Activated naive CD8-positive, alpha-beta T cell treated with anti-CD3 and anti-CD28 coated beads, Interleukin-2, amount 10 ng/mL, durations not matched to agents 7 days and 5 days (primary cell): ENCODE results near the gene CDH4. TPM values are rescaled to one million over a fixed set of nuclear protein-coding genes. Genes with fewer than 3 reads are reported as not detected.

Experiments used
- ATAC-seq: fragments of 150-1000 bp; cut with Tn5 transposase; one replicate; pipeline ENCODE4 v1.10.0; 2021; ENCODE audit warnings: low read depth, moderate library complexity
- POLR2A ChIA-PET: fragments of 350-600 bp; sonication (Branson Sonifier 250); formaldehyde crosslinking; loops from one replicate; lab custom pipeline; 2021; ENCODE audit warnings: antibody characterized with exemption; lab: Charles Lee
- DNase-seq: peaks from one replicate; pipeline ENCODE4 v3.0.0; 2021
- H3K27ac Mint-ChIP-seq: one replicate; pipeline ENCODE4 v1.8.0; 2022; ENCODE audit warnings: mild to moderate bottlenecking, mixed read lengths
- H3K27me3 Mint-ChIP-seq: one replicate; pipeline ENCODE4 v1.8.0; 2022; ENCODE audit warnings: mild to moderate bottlenecking, moderate library complexity, mixed read lengths
- H3K36me3 Mint-ChIP-seq: one replicate; pipeline ENCODE4 v1.8.0; 2021; ENCODE audit warnings: mild to moderate bottlenecking, mixed read lengths
- H3K4me1 Mint-ChIP-seq: one replicate; pipeline ENCODE4 v1.8.0; 2021; ENCODE audit warnings: mixed read lengths
- H3K4me3 Mint-ChIP-seq: one replicate; pipeline ENCODE4 v1.8.0; 2022; ENCODE audit warnings: mild to moderate bottlenecking, moderate library complexity, mixed read lengths
- H3K9me3 Mint-ChIP-seq: one replicate; pipeline ENCODE4 v1.8.0; 2021; ENCODE audit warnings: mixed read lengths
- total RNA-seq, 2 experiments: library from RNA; stranded (reverse); gene quantifications; one replicate each; pipeline ENCODE4 v1.2.3, GENCODE V29; 2021

CDH4 gene
- total RNA-seq, 2 experiments from 2014 or later, result 0.14 to 0.20 TPM

GRCh38 chr20:61665528-61666470 lies 413.7 kb downstream of the CDH4 start:
- DNase-seq, result no peak
- Mint-ChIP-seq H3K27ac (no peak overlapping the region), H3K27me3 (no peaks in the 10 kb centered on the region), H3K4me3 (no peak overlapping the region), H3K36me3 (no peaks in the 10 kb centered on the region), H3K9me3 (no peaks in the 10 kb centered on the region), H3K4me1 (no peaks in the 10 kb centered on the region)
- no peak for ATAC-seq
- POLR2A ChIA-PET, result no interaction called here

DNA sequence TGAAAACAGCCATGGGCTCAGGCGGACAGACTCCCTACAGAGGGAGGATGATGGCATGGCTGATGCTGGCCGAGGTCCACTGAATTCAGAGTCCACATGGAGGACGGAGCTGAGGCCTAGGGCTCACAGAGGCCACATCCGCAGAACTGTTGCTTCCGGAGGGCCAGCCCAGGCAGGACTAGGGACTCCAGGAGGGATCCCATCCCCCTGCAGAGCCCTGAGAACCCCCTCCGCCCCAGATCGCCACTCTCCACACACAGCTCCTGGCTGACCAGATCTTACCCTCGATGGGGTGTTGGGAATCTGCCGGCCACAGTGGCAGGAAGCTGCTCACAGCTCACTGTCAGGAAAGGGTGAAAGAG lies 414.4 kb downstream of the CDH4 start:
- POLR2A ChIA-PET, result no interaction called here
- DNase-seq (no peak), ATAC-seq (no peak)
- no peaks in the 10 kb centered on the region for H3K36me3 Mint-ChIP-seq
- H3K4me1 Mint-ChIP-seq, result no peaks in the 10 kb centered on the region
- H3K27me3 Mint-ChIP-seq, result no peaks in the 10 kb centered on the region
- H3K4me3 Mint-ChIP-seq, result no peak overlapping the region
- H3K9me3 Mint-ChIP-seq, result no peaks in the 10 kb centered on the region
- no peak overlapping the region for H3K27ac Mint-ChIP-seq

GRCh38 chr20:61667056-61667792 lies 415.2 kb downstream of the CDH4 start:
- peaks cover 1% of the 10 kb centered on the region for H3K9me3 Mint-ChIP-seq
- H3K4me1 Mint-ChIP-seq, result no peaks in the 10 kb centered on the region
- POLR2A ChIA-PET, result no interaction called here

DNA sequence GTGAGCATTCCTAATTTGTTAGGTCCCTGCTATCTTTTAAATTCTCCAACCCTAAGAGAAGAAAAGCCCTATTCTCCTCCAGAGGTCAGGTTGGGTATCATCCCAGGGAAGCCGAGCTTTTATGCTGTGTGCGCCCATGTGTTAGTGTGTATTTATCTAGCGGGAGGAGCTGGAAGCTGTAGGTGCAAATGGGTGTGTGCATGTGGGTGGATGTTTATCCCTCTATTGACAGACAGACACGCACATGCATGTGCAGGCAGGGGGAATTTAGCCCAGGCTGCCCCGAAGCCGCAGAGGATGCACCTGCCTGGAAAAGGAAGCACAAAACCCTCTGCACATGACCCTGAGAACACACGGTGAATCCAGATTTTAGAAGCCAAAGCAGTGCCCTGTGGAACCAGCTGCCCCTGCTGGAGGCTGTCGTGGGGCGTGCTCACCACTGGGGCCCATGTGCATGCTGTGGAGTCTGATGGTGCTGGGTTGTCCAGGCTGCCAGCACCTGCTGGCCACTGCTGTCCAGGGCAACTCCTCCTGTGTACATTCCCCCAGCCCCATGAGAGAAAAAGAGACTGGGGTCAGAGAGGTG lies 416.1 kb downstream of the CDH4 start:
- POLR2A ChIA-PET, result no interaction called here
- no peaks in the 10 kb centered on the region for H3K36me3 Mint-ChIP-seq
- DNase-seq (no peak), ATAC-seq (no peak)
- H3K4me3 Mint-ChIP-seq, result no peak overlapping the region
- H3K27me3 Mint-ChIP-seq, result no peaks in the 10 kb centered on the region
- H3K9me3 Mint-ChIP-seq, result peaks cover 1% of the 10 kb centered on the region
- H3K27ac Mint-ChIP-seq, result no peak overlapping the region
- no peaks in the 10 kb centered on the region for H3K4me1 Mint-ChIP-seq

More at GRCh38 chr20:61667056-61667792, 415.2 kb downstream of the CDH4 start:
- Mint-ChIP-seq H3K27me3 (no peaks in the 10 kb centered on the region), H3K36me3 (no peaks in the 10 kb centered on the region), H3K4me3 (no peak overlapping the region), H3K27ac (no peak overlapping the region)
- DNase-seq, result no peak
- ATAC-seq, result no peak

DNA sequence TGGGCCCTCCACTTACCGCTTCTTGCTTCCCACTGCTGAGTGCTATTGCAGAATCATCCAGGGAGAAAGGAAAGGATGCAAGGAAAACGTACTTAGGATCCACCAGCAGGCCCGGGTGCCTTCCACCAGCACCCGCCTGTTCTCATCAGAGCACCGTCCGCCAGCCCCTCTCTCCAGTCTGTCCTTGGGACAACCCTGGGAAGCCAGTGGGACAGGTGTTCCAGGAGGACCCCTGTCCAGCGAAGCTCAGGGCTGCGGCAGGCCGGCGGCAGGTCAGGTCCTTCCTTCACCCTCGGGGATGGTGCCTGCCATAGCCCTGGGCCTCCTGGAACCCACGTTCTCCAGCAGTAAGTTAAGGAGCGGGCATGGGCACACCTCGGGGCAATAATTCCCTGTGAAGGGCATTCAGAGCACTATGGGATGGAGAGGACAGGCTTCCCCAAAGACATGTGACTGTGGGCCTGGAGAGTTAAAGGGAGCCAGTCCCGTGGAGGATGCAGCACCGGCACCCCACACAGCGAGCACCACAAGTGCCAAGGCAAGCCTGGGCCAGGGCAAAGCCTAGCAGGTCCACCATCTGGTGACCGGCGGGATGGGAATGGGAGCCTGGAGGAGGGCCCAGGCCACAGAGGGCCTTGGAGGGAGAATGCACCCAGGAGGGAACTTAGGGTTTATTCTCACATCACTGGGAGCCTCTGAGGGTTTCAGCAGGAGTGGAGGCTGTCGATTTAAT lies 416.9 kb downstream of the CDH4 start:
- POLR2A ChIA-PET, result no interaction called here
- H3K27ac Mint-ChIP-seq, result no peak overlapping the region
- peaks cover 1% of the 10 kb centered on the region for H3K9me3 Mint-ChIP-seq
- H3K4me1 Mint-ChIP-seq, result no peaks in the 10 kb centered on the region
- no peak overlapping the region for H3K4me3 Mint-ChIP-seq
- no peak for ATAC-seq
- no peaks in the 10 kb centered on the region for H3K36me3 Mint-ChIP-seq
- H3K27me3 Mint-ChIP-seq, result no peaks in the 10 kb centered on the region
- DNase-seq, result no peak

DNA sequence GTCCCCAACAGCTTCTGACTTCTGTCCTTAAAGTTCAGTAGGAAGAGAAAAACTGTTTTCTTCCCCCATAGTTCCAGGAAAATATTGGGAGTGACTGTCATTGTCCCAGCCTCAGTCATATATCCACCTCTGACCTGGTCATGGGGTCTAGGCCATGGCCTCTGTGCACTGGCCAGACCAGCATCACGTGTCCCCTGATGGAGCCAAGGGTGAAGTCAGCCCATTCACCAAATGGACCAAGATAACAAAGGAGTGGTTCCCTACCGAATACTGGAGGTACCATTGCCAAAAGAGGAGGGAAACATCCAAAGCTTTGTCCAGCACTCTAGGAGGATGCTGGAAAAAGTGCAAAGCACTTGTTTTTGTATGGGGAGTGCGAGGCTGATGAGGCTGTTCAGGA lies 418.2 kb downstream of the CDH4 start:
- Mint-ChIP-seq H3K4me1 (no peaks in the 10 kb centered on the region), H3K27me3 (no peaks in the 10 kb centered on the region), H3K9me3 (peaks cover 1% of the 10 kb centered on the region), H3K4me3 (no peak overlapping the region), H3K36me3 (no peaks in the 10 kb centered on the region), H3K27ac (no peak overlapping the region)
- DNase-seq, result no peak
- POLR2A ChIA-PET, result no interaction called here
- ATAC-seq, result no peak

- no peaks in the 10 kb centered on the region for H3K4me1 Mint-ChIP-seq
- POLR2A ChIA-PET, result no interaction called here
- no peak overlapping the region for H3K27ac Mint-ChIP-seq
- H3K4me3 Mint-ChIP-seq, result no peak overlapping the region
- no peaks in the 10 kb centered on the region for H3K27me3 Mint-ChIP-seq
- ATAC-seq (no peak), DNase-seq (no peak)
- no peaks in the 10 kb centered on the region for H3K36me3 Mint-ChIP-seq
- peaks cover 1% of the 10 kb centered on the region for H3K9me3 Mint-ChIP-seq
These were observed 419.5 kb downstream of the CDH4 start for GRCh38 chr20:61671559-61671958.

DNA sequence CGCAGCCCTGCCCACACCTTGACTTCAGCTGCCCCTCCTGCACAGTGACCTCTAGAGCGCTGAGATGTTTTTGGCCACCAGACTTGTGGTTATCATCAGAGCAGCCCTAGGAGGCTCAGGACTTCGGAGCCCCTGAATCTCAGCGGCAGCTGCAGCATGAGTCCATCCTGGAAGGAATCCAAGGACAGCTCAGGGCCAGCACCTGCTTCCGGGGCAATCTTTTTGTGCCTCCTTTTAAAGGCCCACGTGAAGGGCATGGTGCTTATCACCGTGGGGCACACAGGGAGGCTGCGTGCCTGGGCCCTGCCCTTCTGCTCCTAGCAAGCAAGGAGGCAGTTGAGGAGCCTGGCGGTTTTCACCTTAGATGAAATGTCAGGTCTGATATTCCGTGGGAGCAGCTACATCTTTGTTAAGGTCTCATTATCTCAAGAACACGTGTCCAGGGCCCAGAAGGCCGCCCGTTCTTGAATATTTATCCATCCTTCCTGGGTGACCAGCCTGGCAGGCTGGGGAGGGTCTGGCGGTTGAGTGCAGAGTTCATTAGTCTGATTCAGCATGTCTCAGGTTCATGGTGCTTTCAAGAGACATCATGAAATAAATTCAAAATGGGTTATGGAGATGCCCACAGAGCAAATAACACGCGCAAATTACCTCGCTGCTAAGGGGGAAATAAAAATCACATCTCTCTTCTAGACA lies 421.2 kb downstream of the CDH4 start:
- DNase-seq (no peak), ATAC-seq (no peak)
- Mint-ChIP-seq H3K36me3 (no peaks in the 10 kb centered on the region), H3K27ac (no peak overlapping the region), H3K4me3 (no peak overlapping the region), H3K9me3 (peaks cover 1% of the 10 kb centered on the region), H3K4me1 (no peaks in the 10 kb centered on the region), H3K27me3 (no peaks in the 10 kb centered on the region)
- POLR2A ChIA-PET, result no interaction called here

DNA sequence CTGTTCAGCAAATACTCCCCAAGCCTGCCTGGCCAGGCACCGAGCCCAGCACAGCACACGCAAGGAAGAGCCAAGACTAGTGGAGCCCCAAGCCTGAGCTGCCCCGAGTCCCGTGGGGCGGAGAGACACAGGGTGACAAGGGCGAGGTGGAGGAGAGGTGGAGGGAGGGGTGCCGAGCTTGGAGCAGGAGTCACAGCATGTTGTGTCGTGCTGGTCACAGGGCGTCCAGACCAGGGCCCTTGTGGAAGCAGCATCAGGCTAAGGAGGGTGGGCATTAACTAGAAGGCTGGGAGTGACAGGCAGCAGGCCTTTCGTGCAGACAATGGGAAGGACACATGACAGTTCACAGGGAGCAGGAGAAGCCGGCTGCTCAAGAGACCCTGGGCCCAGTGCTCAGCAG lies 422.1 kb downstream of the CDH4 start:
- ATAC-seq (no peak), DNase-seq (no peak)
- POLR2A ChIA-PET, result no interaction called here
- H3K4me1 Mint-ChIP-seq, result no peaks in the 10 kb centered on the region
- no peak overlapping the region for H3K27ac Mint-ChIP-seq
- H3K36me3 Mint-ChIP-seq, result no peaks in the 10 kb centered on the region
- H3K4me3 Mint-ChIP-seq, result no peak overlapping the region
- H3K9me3 Mint-ChIP-seq, result peaks cover 1% of the 10 kb centered on the region
- H3K27me3 Mint-ChIP-seq, result no peaks in the 10 kb centered on the region

DNA sequence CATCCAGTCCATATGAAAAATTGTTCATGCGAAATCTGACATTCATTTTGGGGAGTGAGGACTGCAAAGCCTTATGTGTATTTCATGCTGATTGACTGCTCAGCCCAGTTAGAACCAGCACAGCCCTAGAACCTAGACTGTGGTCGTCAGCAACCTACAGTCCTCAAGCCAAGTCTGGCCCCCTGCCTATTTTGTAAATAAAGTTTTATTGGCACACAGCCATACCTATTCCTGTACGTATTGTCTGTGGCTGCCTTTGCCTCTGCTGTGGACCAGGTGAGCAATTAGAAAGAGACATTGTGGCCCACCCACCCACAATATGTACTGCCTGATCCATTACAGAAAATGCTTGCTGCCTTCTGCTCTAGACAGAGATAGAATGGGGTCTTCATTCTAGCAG lies 422.6 kb downstream of the CDH4 start:
- Mint-ChIP-seq H3K27me3 (no peaks in the 10 kb centered on the region), H3K4me1 (no peaks in the 10 kb centered on the region), H3K36me3 (no peaks in the 10 kb centered on the region), H3K27ac (no peak overlapping the region), H3K4me3 (no peak overlapping the region), H3K9me3 (peaks cover 1% of the 10 kb centered on the region)
- POLR2A ChIA-PET, result no interaction called here
- no peak for ATAC-seq
- DNase-seq, result no peak

- no peaks in the 10 kb centered on the region for H3K36me3 Mint-ChIP-seq
- H3K4me3 Mint-ChIP-seq, result no peak overlapping the region
- no peaks in the 10 kb centered on the region for H3K9me3 Mint-ChIP-seq
- no peaks in the 10 kb centered on the region for H3K4me1 Mint-ChIP-seq
- H3K27me3 Mint-ChIP-seq, result no peaks in the 10 kb centered on the region
- no peak overlapping the region for H3K27ac Mint-ChIP-seq
- POLR2A ChIA-PET, result no interaction called here
- DNase-seq (no peak), ATAC-seq (no peak)
These were observed 425.9 kb downstream of the CDH4 start for GRCh38 chr20:61677928-61678327.

- Mint-ChIP-seq H3K36me3 (no peaks in the 10 kb centered on the region), H3K27me3 (no peaks in the 10 kb centered on the region), H3K4me3 (no peak overlapping the region), H3K4me1 (no peaks in the 10 kb centered on the region), H3K9me3 (no peaks in the 10 kb centered on the region), H3K27ac (no peak overlapping the region)
- ATAC-seq (no peak), DNase-seq (no peak)
- POLR2A ChIA-PET, result no interaction called here
These were observed 426.4 kb downstream of the CDH4 start for GRCh38 chr20:61678437-61678836.

DNA sequence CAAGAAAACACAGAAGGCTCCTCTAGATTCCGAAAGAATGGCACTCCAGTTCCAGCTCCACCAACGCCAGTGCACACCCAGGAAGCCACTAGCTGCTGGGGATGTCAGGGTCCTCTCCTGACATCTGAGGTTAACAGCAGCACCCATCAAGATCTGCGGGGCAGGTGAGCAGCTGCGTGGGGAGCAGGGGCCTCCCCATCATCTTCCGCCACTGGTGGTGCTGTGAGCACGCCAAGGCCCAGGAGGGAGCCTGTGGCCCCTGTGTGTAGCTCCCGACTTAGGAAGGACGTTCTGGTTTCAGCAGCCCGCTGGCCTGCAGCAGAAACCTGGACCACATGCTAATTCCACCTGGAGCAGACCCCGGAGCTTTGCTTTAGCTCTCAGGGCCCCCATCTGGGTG lies 427.4 kb downstream of the CDH4 start:
- H3K27ac Mint-ChIP-seq, result no peak overlapping the region
- no peak overlapping the region for H3K4me3 Mint-ChIP-seq
- no peak for DNase-seq
- POLR2A ChIA-PET, result no interaction called here
- no peak for ATAC-seq
- H3K4me1 Mint-ChIP-seq, result no peaks in the 10 kb centered on the region
- H3K36me3 Mint-ChIP-seq, result no peaks in the 10 kb centered on the region
- H3K27me3 Mint-ChIP-seq, result no peaks in the 10 kb centered on the region
- no peaks in the 10 kb centered on the region for H3K9me3 Mint-ChIP-seq
